CD14-positive monocyte (primary cell): Measurements from ENCODE around the gene ATOH8. TPM values are rescaled to one million over a fixed set of nuclear protein-coding genes. Genes with fewer than 3 reads are reported as not detected.

ENCODE experiments used
- DNase-seq, 3 donors: peaks; one replicate each; pipeline ENCODE4 v3.0.0-alpha.2; 2011 to 2022
- H2AFZ ChIP-seq: 2 replicates; pipeline ENCODE4 v1.6.0; 2012; ENCODE audit warnings: mild to moderate bottlenecking, low read depth, low read length, inconsistent platforms; ENCODE audit not compliant: insufficient read depth, poor library complexity, severe bottlenecking
- H3K27ac ChIP-seq, 2 donors: 1 replicate in 1 of 2; 2 replicates in 1 of 2; pipeline ENCODE4 v1.5.1; 2012 to 2013; ENCODE audit warnings: low read length in 2 of 2, control low read depth in 1 of 2, inconsistent platforms in 1 of 2, low read depth in 1 of 2, mild to moderate bottlenecking in 1 of 2
- H3K27me3 ChIP-seq, 2 donors: one replicate each; pipeline versions ENCODE4 v1.6.0 to v1.6.1; 2011 to 2013; ENCODE audit warnings: low read length in 2 of 2; ENCODE audit not compliant: control insufficient read depth in 2 of 2, insufficient read depth in 2 of 2
- H3K36me3 ChIP-seq, 2 donors: replicated peaks in 1 of 2; 1 replicate in 1 of 2; 2 replicates in 1 of 2; pipeline versions ENCODE4 v1.5.1 to v1.6.1; 2012 to 2013; ENCODE audit warnings: low read length in 2 of 2, control low read depth in 1 of 2, inconsistent platforms in 1 of 2, mild to moderate bottlenecking in 1 of 2; ENCODE audit not compliant: insufficient read depth in 2 of 2, control insufficient read depth in 1 of 2
- H3K4me1 ChIP-seq, 2 donors: 1 replicate in 1 of 2; 2 replicates in 1 of 2; pipeline versions ENCODE4 v1.5.1 to v1.6.1; 2012 to 2013; ENCODE audit warnings: low read length in 2 of 2, control low read depth in 1 of 2, inconsistent platforms in 1 of 2, mild to moderate bottlenecking in 1 of 2, moderate library complexity in 1 of 2; ENCODE audit not compliant: insufficient read depth in 2 of 2, control insufficient read depth in 1 of 2
- H3K4me2 ChIP-seq: replicated peaks from 2 replicates; pipeline ENCODE3; 2012; ENCODE audit warnings: low read length, moderate library complexity, mild to moderate bottlenecking; ENCODE audit not compliant: poor library complexity, severe bottlenecking; ENCODE audit errors: extremely low read depth
- H3K4me3 ChIP-seq, 3 experiments: fragments of 200-600 bp in 1 of 3; sonication (generic) in 1 of 3; replicated peaks in 1 of 3; 1 replicate in 2 of 3; 2 replicates in 1 of 3; pipeline ENCODE4 v1.5.1; 2011 to 2013; ENCODE audit warnings: low read length in 3 of 3, mild to moderate bottlenecking in 3 of 3, control low read depth in 2 of 3, low read depth in 2 of 3, inconsistent platforms in 1 of 3, moderate library complexity in 1 of 3
- H3K79me2 ChIP-seq: 2 replicates; pipeline ENCODE4 v1.6.0; 2012; ENCODE audit warnings: mild to moderate bottlenecking, control low read depth, inconsistent platforms, low read length, moderate library complexity; ENCODE audit not compliant: insufficient read depth
- H3K9ac ChIP-seq: 2 replicates; pipeline ENCODE4 v1.6.0; 2017; ENCODE audit warnings: low read length, mild to moderate bottlenecking; ENCODE audit not compliant: insufficient read depth, poor library complexity, severe bottlenecking
- H3K9me3 ChIP-seq, 2 donors: replicated peaks in 1 of 2; 1 replicate in 1 of 2; 2 replicates in 1 of 2; pipeline versions ENCODE4 v1.5.1 to v1.6.1; 2012 to 2013; ENCODE audit warnings: low read length in 2 of 2, control low read depth in 1 of 2; ENCODE audit not compliant: control insufficient read depth in 1 of 2, insufficient read depth in 1 of 2
- H4K20me1 ChIP-seq: 2 replicates; pipeline ENCODE4 v1.6.0; 2012; ENCODE audit warnings: mild to moderate bottlenecking, low read length, control low read depth, moderate library complexity; ENCODE audit not compliant: insufficient read depth
- H3K27ac Mint-ChIP-seq, 7 donors: one replicate each; pipeline ENCODE4 v1.8.0; 2020; ENCODE audit warnings: mild to moderate bottlenecking in 7 of 7, mixed read lengths in 7 of 7, moderate library complexity in 6 of 7, inconsistent platforms in 2 of 7
- H3K27me3 Mint-ChIP-seq, 3 donors: one replicate each; pipeline ENCODE4 v1.8.0; 2021 to 2022; ENCODE audit warnings: low read depth in 3 of 3, mild to moderate bottlenecking in 3 of 3, mixed read lengths in 3 of 3, moderate library complexity in 3 of 3, inconsistent platforms in 1 of 3
- H3K36me3 Mint-ChIP-seq, 2 donors: one replicate each; pipeline ENCODE4 v1.8.0; 2020; ENCODE audit warnings: mixed read lengths in 2 of 2, inconsistent platforms in 1 of 2, mild to moderate bottlenecking in 1 of 2
- H3K4me1 Mint-ChIP-seq: one replicate; pipeline ENCODE4 v1.8.0; 2020; ENCODE audit warnings: mild to moderate bottlenecking, mixed read lengths
- H3K4me3 Mint-ChIP-seq, 2 donors: one replicate each; pipeline ENCODE4 v1.8.0; 2020; ENCODE audit warnings: mild to moderate bottlenecking in 2 of 2, mixed read lengths in 2 of 2, moderate library complexity in 1 of 2
- H3K9me3 Mint-ChIP-seq, 7 donors: one replicate each; pipeline ENCODE4 v1.8.0; 2020 to 2022; ENCODE audit warnings: mixed read lengths in 7 of 7, mild to moderate bottlenecking in 6 of 7, moderate library complexity in 6 of 7, inconsistent platforms in 2 of 7
- WGBS: methylation state at CpG from one replicate; pipeline ENCODE4 v1.1.5; 2013; ENCODE audit warnings: missing lambda C conversion rate; ENCODE audit not compliant: insufficient coverage; 5-methylcytosine and 5-hydroxymethylcytosine counted together
- intact Hi-C, 2 donors: fragments of 100-400 bp; cut with micrococcal nuclease; formaldehyde crosslinking; loops; one replicate each; pipeline versions ENCODE4 v1.15.0 to v1.15.1; 2023
- polyA plus RNA-seq, 3 donors: library from polyadenylated mRNA; depleted of rRNA in 1 of 3; unstranded in 2 of 3; stranded (reverse) in 1 of 3; fragments of 300-500 nt in 2 of 3; fragments of >200 nt in 1 of 3; fragmentation: Illumina TruSeq in 2 of 3; gene quantifications; 1 replicate in 2 of 3; 2 replicates in 1 of 3; pipeline ENCODE4 v1.2.3, GENCODE V29; 2012 to 2021
- TF ChIP-seq, protein P1 (sequence below): fragments of 200-600 bp; IDR thresholded peaks from one replicate; pipeline ENCODE4 v1.8.0; 2022; ENCODE audit warnings: antibody characterized with exemption, mild to moderate bottlenecking

ATOH8 gene
- polyA plus RNA-seq, 3 donors, result 2.0 to 3.9 (median 2.1) TPM

DNA sequence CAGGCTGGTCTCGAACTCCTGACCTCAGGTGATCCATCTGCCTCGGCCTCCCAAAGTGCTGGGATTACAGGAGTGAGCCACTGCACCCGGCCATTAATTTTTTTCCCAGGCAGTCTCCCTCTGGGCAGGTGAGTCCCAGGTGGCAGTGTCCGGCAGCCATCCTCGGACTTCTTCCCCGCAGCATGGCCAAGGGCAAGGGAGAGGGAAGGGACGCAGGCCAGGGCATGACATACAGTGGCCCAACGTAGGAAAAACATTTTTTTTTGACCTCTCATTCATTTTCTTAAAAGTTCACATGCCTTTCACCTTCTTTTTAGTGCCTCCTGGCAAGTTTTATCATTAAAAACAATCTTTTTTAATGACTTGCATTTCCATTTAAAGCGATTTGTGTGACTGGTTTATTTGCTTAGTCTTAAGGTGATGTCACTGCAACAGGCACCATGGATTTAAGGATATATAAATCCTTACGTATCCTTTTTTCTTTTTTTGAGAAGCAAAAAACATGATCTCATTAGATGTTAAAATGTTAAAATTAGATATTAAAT is 23.0 kb upstream of the ATOH8 start:
- Histone ChIP-seq H3K4me2 (no peak overlapping the region), H3K9ac (no peak overlapping the region), H3K4me3 (no peak overlapping the region), H3K4me1 (peaks cover 17 to 23% of the 10 kb centered on the region in 2 donors), H4K20me1 (no peaks in the 10 kb centered on the region), H3K9me3 (no peaks in the 10 kb centered on the region), H3K27ac (no peak overlapping the region), H3K36me3 (no peaks in the 10 kb centered on the region), H3K27me3 (no peaks in the 10 kb centered on the region), H3K79me2 (no peaks in the 10 kb centered on the region), H2AFZ (no peak overlapping the region)
- Mint-ChIP-seq H3K27ac (no peak overlapping the region), H3K4me1 (peaks cover 20% of the 10 kb centered on the region), H3K27me3 (peaks cover 0 to 2% (median 0%) of the 10 kb centered on the region in 3 donors), H3K4me3 (no peak overlapping the region), H3K36me3 (no peaks in the 10 kb centered on the region), H3K9me3 (peaks cover 0 to 5% (median 0%) of the 10 kb centered on the region in 7 donors)
- 97% methylated on average over 5 of the region's 10 CpGs for WGBS
- no peak for DNase-seq
- TF ChIP-seq, protein P1, sequence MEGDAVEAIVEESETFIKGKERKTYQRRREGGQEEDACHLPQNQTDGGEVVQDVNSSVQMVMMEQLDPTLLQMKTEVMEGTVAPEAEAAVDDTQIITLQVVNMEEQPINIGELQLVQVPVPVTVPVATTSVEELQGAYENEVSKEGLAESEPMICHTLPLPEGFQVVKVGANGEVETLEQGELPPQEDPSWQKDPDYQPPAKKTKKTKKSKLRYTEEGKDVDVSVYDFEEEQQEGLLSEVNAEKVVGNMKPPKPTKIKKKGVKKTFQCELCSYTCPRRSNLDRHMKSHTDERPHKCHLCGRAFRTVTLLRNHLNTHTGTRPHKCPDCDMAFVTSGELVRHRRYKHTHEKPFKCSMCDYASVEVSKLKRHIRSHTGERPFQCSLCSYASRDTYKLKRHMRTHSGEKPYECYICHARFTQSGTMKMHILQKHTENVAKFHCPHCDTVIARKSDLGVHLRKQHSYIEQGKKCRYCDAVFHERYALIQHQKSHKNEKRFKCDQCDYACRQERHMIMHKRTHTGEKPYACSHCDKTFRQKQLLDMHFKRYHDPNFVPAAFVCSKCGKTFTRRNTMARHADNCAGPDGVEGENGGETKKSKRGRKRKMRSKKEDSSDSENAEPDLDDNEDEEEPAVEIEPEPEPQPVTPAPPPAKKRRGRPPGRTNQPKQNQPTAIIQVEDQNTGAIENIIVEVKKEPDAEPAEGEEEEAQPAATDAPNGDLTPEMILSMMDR, result no peak
- intact Hi-C loops, result no loop called here

DNA sequence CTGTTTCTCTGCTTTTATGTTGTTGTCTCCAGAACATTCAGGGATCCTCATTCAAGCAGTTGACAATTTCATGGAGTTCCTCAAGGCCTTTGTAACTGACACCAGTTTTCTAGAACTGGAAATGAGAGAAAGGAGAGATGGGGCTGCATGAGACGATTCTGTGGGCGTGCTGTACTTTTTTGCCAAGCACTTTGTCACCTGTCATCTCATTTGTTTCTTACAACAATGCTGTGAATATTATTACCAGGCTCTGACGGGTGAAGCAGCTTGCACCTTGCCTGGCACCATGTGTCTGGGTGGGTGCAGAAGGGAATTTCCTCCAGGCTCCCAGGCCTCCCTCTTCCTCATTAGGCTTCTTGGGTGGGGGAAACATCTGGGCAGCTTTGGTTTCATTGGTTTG is 22.2 kb upstream of the ATOH8 start:
- H3K36me3 Mint-ChIP-seq, result no peaks in the 10 kb centered on the region
- peaks cover 21% of the 10 kb centered on the region for H3K4me1 Mint-ChIP-seq
- H2AFZ ChIP-seq, result no peak overlapping the region
- peaks cover 17 to 19% of the 10 kb centered on the region in 2 donors for H3K4me1 ChIP-seq
- TF ChIP-seq, protein P1, result no peak
- no peaks in the 10 kb centered on the region for H3K9me3 ChIP-seq
- H3K27me3 Mint-ChIP-seq, result peaks cover 0 to 2% (median 0%) of the 10 kb centered on the region in 3 donors
- H3K79me2 ChIP-seq, result no peaks in the 10 kb centered on the region
- H3K4me3 ChIP-seq, result no peak overlapping the region
- no peaks in the 10 kb centered on the region for H3K36me3 ChIP-seq
- no CpG with 5 or more reads among the region's 3 CpGs for WGBS
- H3K9ac ChIP-seq, result no peak overlapping the region
- no peak overlapping the region for H3K27ac ChIP-seq
- DNase-seq, result no peak
- no peaks in the 10 kb centered on the region for H4K20me1 ChIP-seq
- no peaks in the 10 kb centered on the region for H3K27me3 ChIP-seq
- no peak overlapping the region for H3K27ac Mint-ChIP-seq
- intact Hi-C loops, result no loop called here
- H3K4me2 ChIP-seq, result no peak overlapping the region
- H3K4me3 Mint-ChIP-seq, result no peak overlapping the region
- H3K9me3 Mint-ChIP-seq, result peaks cover 0 to 5% (median 0%) of the 10 kb centered on the region in 7 donors
